Ramos (cell line): ENCODE results near the gene SLC5A6.
"Not testable (repeated sequence)": the region's sequence is repeated elsewhere in the genome, so short reads cannot be mapped to it uniquely, and the experiment has no call there.

Experiments used
- in situ Hi-C: fragments of 300-500 bp; cut with MboI; formaldehyde crosslinking; loops from one replicate; pipeline ENCODE4 v1.14.3; 2022; ENCODE audit warnings: low sequenced_read_pairs; ENCODE audit not compliant: unreplicated experiment

The SLC5A6 gene

DNA sequence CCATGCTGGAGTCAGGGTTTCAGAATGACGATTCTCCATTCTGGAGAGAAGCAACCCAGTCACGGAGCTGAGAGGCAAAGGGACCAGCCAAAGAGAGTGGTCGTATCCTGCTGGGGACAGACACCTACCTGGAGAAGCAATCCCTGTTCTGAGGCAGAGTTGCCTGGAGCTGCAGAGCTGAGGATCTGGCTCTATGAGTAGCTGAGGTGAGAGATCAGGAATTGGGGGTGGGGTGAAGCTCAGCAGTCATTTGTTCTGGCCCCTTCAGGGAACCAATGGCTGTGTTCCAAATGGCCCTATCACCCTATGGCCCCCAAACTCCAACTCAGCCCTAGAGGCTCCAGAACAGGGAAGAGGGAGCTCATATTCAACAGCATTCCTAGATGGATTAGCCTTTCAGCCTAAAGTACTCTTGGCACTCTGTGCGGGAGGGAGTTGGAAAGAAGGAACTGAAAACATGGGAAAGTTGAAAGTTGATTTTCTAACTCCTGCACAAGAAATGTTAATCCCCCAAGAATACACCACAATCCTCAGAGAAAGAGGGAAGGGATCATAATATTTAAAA lies 3.5 kb downstream of the SLC5A6 start:
- in situ Hi-C loops = no loop called here

DNA sequence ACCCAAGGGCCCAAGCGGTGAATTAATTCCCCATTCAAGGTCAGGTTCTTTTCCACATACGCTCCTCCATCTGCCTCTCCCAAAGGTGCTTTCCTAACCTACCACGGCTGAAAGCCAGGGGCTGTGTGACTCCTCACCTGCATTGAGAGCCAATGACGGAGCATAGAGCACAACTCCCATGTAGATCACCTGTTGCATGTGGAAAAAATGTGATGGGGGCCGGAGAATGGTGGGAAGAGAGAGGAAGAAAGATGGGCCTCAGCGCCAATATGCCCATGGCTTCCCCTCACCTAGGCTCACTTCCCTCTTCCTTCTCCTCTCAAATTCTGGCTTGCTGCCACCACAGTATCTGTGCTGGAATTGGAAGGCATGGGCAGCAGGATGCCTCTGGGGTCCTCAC lies 5.7 kb downstream of the SLC5A6 start:
- in situ Hi-C loops = no loop called here

- in situ Hi-C loops = no loop called here
Observed at GRCh38 chr2:27205206-27205605, 6.9 kb downstream of the SLC5A6 start.

DNA sequence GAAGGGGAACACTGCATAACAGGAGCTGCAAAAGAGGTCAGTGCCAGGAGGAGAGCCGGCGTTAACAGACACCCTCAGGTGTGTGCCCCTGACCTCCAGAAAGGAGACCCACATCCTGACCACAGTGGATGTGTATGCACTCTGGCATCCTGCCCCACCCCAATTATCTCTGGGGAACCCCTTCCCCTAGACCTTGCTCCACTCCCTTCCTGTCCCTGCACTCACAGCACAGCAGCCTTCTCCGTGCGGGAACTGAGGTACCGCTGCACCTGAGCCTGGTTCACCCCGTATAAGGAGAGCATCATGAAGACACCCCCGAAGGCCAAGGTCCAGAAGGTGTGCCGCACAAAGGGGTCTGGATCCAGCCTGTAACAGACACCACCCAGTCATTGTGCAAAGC lies 7.5 kb downstream of the SLC5A6 start:
- in situ Hi-C loops = no loop called here

DNA sequence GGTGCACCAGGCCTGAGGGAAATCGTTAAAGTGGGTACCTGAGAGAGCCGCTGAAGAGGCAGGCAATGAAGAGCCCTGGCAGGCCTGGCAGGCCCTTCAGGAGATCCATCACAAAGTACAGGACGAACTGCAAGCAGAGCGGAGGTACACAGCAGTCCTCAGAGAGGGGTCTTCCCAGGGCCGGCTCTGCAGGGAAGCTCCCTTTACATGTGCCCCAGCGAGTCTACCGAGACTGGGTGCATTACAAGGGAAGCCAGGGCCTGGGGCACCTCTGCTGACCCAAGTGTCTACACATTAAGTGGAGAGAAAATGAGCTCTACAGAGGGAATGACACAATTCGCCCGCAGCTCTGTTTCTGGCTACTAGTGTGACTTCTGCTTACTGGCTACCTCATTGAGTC lies 8.3 kb downstream of the SLC5A6 start:
- in situ Hi-C loops = no loop called here

GRCh38 chr2:27202854-27203253 lies 9.2 kb downstream of the SLC5A6 start:
- in situ Hi-C loops = no loop called here

- in situ Hi-C loops = no loop called here
Observed at GRCh38 chr2:27201675-27202074, 10.4 kb downstream of the SLC5A6 start.

DNA sequence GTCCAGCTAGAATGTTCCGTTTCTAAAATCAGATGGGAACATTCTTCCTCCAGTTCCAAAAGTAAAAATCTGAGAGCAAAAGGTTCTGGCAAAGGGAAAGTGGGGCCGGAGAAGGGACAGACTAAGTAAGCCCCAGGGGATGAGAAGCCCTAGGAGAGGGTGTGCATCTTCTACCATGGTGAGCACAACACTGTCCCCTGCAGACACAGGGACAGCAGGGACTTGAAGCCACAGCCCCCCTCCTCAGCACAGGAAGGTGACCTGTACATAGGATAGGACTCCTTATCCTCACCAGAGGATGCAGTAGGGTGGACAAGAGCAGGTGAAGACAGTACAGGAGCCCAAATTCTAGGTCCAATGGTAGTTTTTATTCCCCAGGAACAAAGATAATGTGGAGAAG lies 12.8 kb downstream of the SLC5A6 start:
- in situ Hi-C loops = no loop called here

DNA sequence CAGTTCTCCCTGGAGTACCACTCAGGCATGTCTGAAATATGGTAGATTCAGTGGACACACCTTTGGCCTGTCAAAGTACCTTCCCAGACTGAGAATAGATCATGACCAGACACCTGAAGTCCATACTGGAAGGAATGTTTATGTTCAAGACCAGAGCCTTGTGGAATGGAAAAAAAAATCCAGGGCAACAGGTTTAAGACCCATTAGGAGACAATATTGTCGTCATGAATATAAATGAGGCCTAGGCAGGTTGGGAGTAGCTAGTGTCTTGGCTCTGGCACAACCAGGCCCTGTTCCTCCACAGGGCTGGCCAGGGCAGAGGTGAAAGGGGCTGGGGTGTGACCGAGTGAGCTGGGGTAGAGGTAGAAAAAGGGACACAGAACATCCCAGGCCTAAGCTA lies 13.4 kb downstream of the SLC5A6 start:
- in situ Hi-C loops = no loop called here

GRCh38 chr2:27198068-27198467 lies 14.0 kb downstream of the SLC5A6 start:
- in situ Hi-C loops = not testable (repeated sequence)

GRCh38 chr2:27195799-27196198 lies 16.3 kb downstream of the SLC5A6 start:
- in situ Hi-C loops = not testable (repeated sequence)

DNA sequence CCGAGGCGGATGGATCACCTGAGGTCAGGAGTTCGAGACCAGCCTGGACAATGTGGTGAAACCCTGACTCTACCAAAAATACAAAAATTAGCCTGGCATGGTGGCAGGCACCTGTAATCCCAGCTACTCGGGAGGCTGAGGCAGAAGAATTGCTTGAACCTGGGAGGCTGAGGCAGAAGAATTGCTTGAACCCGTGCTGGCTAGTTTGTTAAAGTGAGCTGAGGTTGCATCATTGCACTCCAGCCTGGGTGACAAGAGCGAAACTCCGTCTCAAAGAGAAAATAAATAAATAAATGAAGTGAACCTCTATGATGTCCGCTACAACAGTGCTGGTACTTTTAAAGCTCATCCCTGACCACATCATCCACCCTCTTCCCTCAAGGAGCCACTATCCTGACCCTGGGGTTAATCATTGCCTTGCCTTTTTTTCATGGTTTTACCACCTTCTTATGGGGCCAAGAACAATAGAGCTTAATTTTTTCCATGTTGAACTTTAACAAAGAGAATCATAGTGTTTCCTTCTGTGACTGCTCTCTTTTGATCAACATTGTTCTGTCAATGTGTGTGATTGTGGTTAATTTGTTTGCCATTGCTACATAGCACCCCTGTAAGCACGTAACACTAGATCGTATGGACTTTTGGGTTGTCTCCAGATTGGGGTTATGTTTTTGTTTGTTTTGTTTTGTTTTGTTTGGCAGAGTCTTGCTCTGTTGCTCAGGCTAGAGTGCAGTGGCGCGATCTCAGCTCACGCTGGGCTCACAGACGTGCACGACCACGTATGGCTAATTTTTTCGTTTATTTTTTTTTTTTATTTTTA lies 17.3 kb downstream of the SLC5A6 start:
- in situ Hi-C loops = no loop called here

DNA sequence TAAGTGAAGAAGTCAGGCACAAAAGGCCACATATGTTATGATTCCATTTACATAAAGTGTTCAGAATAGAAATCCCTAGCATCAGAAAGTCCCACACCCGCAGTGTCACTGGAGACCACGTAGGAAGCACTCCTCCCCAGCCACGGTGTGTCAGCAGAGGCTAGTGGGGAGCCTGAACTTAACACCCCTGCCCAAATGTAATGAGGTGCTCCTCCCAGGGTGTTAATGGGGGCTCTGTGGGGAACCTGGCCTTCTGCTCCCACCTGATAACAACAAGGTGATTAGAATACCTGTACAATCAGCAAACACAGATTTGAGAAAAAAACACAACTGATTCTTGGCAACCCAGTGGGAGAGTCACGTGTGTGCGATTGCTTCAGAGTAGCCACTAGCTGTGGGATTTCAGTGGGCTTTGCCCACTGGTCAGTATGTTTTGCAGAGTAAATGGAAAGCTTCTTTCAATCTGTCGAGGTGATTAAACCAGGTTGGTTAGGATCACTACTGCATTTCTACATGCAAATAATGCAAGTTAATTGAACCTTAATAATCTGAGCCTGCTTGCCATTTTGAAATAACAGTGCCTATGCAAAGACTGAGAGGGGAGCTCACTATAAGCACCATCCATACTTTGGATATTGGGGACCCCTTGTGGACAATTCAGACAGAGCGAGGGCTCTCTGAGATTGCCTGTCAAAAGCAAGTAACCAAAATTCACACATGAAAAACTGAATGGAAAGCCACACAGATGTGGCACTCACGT lies 20.8 kb downstream of the SLC5A6 start:
- in situ Hi-C loops = no loop called here

GRCh38 chr2:27189989-27190388 lies 22.1 kb downstream of the SLC5A6 start:
- in situ Hi-C loops = no loop called here

- in situ Hi-C loops = no loop called here
Observed at GRCh38 chr2:27186613-27187345, 25.3 kb downstream of the SLC5A6 start.

DNA sequence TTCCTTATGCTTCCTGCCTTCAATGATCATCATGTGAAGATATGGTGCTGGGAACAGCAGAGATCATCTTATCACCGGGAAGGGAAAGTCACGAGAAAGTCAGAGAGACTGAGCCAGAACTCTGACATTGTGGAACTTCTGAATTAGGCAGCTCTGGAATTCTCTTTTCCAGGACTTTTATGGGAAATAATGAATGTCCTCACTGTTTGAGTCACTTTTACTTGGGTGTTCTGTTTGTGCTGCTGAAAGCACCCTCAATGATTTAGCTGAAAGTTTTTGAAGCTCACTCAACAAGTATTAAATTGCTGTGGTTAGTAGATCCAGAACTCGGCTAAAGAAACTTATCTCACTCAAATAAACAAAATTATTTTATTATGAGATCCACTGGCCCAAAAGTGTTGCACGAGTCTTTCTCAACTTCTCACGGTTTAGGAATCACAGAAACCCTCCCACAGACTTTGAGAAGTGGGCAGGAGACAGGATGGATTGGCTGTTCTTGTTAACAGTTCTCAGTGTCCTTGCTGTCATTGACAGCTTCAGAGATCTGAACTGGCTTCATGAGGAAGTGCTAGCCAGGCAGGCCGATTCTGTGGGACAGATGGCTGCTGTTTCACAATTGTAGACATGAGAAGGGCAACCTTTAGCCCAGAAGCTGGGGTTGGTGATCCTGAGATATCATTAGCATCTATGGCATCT lies 26.6 kb downstream of the SLC5A6 start:
- in situ Hi-C loops = no loop called here

GRCh38 chr2:27184115-27184514 lies 28.0 kb downstream of the SLC5A6 start:
- in situ Hi-C loops = no loop called here

DNA sequence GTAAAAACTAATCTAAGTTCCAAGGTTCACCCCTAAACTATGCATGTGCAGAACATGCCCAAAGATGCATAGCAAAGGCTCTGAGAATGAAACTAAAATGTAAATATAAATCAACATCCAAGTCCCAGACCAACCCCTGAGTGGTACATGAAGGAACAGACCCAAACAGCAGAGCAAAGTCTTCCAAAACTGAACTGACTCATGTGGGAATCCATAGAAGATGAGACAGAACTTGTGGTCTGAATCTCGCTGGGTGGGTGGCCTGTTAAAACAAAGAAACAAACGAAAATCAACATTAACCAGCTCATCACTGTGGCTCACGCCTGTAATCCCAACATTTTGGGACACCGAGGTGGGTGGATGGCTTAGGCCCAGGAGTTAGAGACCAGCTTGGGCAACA lies 29.7 kb downstream of the SLC5A6 start:
- in situ Hi-C loops = no loop called here

DNA sequence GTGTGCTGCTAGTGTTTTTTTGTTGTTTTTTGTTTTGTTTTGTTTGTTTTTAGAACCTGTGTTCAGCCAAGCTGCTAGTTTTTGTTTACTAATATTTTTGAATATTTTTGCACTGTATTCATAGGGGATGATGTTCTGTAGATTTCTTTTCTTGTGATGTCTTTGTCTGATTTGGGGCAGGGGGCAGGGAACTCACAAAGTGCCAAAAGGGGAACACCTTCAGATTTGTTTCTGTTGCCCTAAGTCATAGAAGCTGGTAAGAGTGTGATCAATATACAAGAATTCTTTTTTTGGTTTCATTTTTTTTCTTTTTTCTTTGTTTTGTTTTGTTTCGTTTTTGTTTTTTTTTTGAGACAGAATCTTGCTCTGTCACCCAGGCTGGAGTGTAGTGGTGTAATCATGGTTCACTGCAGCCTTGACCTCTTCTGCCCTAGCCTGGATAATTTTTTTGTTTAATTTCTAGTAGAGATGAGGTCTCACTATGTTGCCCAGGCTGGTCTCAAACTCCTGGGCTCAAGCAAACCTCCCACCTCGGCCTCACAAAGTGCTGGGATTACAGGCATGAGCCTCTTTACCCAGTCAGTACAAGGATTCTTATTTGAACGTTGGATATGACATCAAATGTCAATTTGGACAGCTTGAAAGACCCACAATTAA lies 32.6 kb downstream of the SLC5A6 start:
- in situ Hi-C loops = no loop called here

- in situ Hi-C loops = no loop called here
Observed at GRCh38 chr2:27178469-27178868, 33.6 kb downstream of the SLC5A6 start.
